IMR-90 (cell line): Measurements from ENCODE around the gene FAH. TPM values are rescaled to one million over a fixed set of nuclear protein-coding genes. Genes with fewer than 3 reads are reported as not detected.

Experiments
- MAZ ChIP-seq: IDR thresholded peaks from 2 replicates; pipeline ENCODE4 v1.6.1; 2012; ENCODE audit warnings: low read depth, mild to moderate bottlenecking, low read length, improper control_type of control experiment, moderate library complexity, borderline replicate concordance
- RFX5 ChIP-seq: IDR thresholded peaks from 2 replicates; pipeline ENCODE4 v1.8.0; 2012; ENCODE audit warnings: low read depth, mild to moderate bottlenecking, low read length, moderate library complexity
- polyA plus RNA-seq, 3 experiments: library from polyadenylated mRNA; depleted of rRNA; stranded (reverse); fragments of >200 nt; gene quantifications; 2 replicates each; pipeline ENCODE4 v1.2.3, GENCODE V29; 2012; ENCODE audit warnings: low replicate concordance in 1 of 3
- total RNA-seq: library from RNA; depleted of rRNA; stranded (reverse); fragments of >200 nt; gene quantifications from 2 replicates; pipeline ENCODE4 v1.2.3, GENCODE V29; 2012
- TF ChIP-seq, protein P1 (sequence below): fragments of 150-350 bp; IDR thresholded peaks from 2 replicates; pipeline ENCODE4 v1.6.1; 2016; ENCODE audit warnings: low read depth, mild to moderate bottlenecking, low read length, moderate library complexity, borderline replicate concordance

Gene FAH
- total and polyA plus RNA-seq, 2 of the 4 experiments (the other 2 are of a cell fraction), result 43.1 to 48.6 TPM

DNA sequence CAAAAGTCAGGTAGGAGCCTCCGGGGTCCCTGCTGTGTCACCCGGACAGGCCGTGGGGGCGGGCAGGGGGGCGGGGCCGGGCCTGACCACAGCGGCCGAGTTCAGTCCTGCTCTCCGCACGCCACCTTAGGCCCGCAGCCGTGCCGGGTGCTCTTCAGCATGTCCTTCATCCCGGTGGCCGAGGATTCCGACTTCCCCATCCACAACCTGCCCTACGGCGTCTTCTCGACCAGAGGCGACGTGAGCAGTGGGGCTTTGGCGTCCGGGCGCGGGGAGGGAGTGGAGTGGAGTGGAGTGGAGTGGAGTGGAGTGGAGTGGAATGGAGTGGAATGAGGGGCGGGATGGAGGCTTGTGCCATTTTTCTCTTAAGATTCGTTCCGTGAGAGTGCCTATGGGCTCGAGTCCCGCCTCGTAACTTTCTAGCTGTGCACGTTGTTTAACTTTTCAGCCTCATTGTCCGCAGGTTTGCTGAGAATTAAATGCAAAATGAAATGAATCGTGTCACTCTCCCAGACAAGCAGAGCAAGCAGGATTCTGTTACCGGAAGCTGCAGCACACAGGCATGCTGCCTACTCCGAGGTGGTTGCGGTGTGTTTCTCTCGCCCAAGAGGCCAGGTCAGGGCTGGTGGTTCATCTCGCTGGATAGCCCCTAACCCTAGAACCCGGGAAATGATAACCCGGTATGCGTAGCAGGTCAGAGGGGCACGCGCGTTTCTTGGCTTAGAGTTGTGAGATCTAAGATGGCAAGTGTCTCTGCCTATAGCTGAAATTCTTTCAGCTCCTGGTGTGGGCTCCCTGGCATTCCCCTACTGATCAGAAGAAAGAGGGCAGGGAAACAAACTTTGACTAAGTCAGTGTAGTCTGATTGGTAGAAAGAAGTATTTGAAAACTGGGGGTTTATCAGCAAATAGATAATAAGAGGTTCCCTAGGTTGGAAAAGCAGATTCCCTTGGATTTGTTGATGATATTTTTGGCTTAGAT, at the start of gene FAH (continued):
- no peak for TF ChIP-seq RFX5
- TF ChIP-seq, protein P1, sequence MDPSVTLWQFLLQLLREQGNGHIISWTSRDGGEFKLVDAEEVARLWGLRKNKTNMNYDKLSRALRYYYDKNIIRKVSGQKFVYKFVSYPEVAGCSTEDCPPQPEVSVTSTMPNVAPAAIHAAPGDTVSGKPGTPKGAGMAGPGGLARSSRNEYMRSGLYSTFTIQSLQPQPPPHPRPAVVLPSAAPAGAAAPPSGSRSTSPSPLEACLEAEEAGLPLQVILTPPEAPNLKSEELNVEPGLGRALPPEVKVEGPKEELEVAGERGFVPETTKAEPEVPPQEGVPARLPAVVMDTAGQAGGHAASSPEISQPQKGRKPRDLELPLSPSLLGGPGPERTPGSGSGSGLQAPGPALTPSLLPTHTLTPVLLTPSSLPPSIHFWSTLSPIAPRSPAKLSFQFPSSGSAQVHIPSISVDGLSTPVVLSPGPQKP, result no peak
- peak; percentile 30; the same call in 1 of the 2 replicates for TF ChIP-seq MAZ
